K562 (cell line): ENCODE results near the gene ARHGAP25. TPM values are rescaled to one million over a fixed set of nuclear protein-coding genes. Genes with fewer than 3 reads are reported as not detected.

Source experiments
- AFF1 ChIP-seq, 2 experiments: fragments of 450-650 bp; IDR thresholded peaks; 2 replicates each; pipeline ENCODE4 v1.6.1; 2018; ENCODE audit warnings: mild to moderate bottlenecking in 2 of 2, low read depth in 1 of 2; ENCODE audit not compliant: partially characterized antibody in 2 of 2
- ARID1B ChIP-seq: fragments of 450-650 bp; IDR thresholded peaks from 2 replicates; pipeline ENCODE4 v1.6.1; 2016; ENCODE audit warnings: antibody characterized with exemption, mild to moderate bottlenecking, inconsistent platforms
- CREB3 ChIP-seq: fragments of 450-650 bp; conservative IDR thresholded peaks from 2 replicates; pipeline ENCODE4 v1.6.1; 2016; ENCODE audit warnings: missing genetic modification characterization, low read depth, mild to moderate bottlenecking, missing compliant biosample characterization, moderate library complexity
- FOXJ2 ChIP-seq: fragments of 200-800 bp; sonication (Bioruptor generic); IDR thresholded peaks from 2 replicates; pipeline ENCODE4 v1.6.1; 2016; ENCODE audit warnings: missing genetic modification characterization, missing compliant biosample characterization
- GTF2E2 ChIP-seq: fragments of 200-800 bp; sonication (Bioruptor generic); IDR thresholded peaks from 2 replicates; pipeline ENCODE4 v1.6.1; 2016; ENCODE audit warnings: missing genetic modification characterization, missing compliant biosample characterization
- KLF10 ChIP-seq: fragments of 250-450 bp; sonication (Bioruptor Pico); IDR thresholded peaks from 2 replicates; pipeline ENCODE4 v1.6.1; 2021; ENCODE audit warnings: matching md5 sums
- LEF1 ChIP-seq: fragments of 450-650 bp; IDR thresholded peaks from 2 replicates; pipeline ENCODE4 v1.6.1; 2016; ENCODE audit warnings: mild to moderate bottlenecking
- SPI1 ChIP-seq: IDR thresholded peaks from 2 replicates; pipeline ENCODE4 v1.6.1; 2011; ENCODE audit warnings: low read depth, low read length, control low read depth, borderline replicate concordance
- TARDBP ChIP-seq: fragments of 450-650 bp; IDR thresholded peaks from 2 replicates; pipeline ENCODE4 v1.6.1; 2016
- ZBED1 ChIP-seq: IDR thresholded peaks from 2 replicates; pipeline ENCODE4 v1.6.1; 2014
- ZFP36 ChIP-seq: fragments of 150-350 bp; IDR thresholded peaks from 2 replicates; pipeline ENCODE4 v1.6.1; 2018; ENCODE audit warnings: low read length, low read depth; ENCODE audit not compliant: partially characterized antibody
- ZNF184 ChIP-seq: sonication (generic); formaldehyde crosslinking; IDR thresholded peaks from 2 replicates; pipeline ENCODE4 v1.5.0; 2020; ENCODE audit warnings: missing genetic modification reagents
- ZNF280B ChIP-seq: fragments of 250-450 bp; sonication (Bioruptor Pico); IDR thresholded peaks from 2 replicates; pipeline ENCODE4 v1.5.1; 2021; ENCODE audit warnings: mild to moderate bottlenecking
- ZNF668 ChIP-seq: fragments of 250-450 bp; sonication (Bioruptor Pico); IDR thresholded peaks from 2 replicates; pipeline ENCODE4 v1.8.0; 2022; ENCODE audit warnings: mild to moderate bottlenecking, inconsistent platforms
- polyA plus RNA-seq, 8 experiments: library from polyadenylated mRNA; depleted of rRNA in 4 of 8; stranded (reverse) in 5 of 8; unstranded in 3 of 8; fragments of >200 nt; fragmentation: Nextera tagmentation in 2 of 8; fragmentation: Illumina TruSeq in 1 of 8; extraction: Ambion mirVana in 2 of 8; extraction: Trizol in 1 of 8; gene quantifications; 2 replicates each; pipeline versions ENCODE4 v1.2.1 to v1.2.3, GENCODE V29; 2011 to 2014; ENCODE audit warnings: inconsistent platforms in 1 of 8, missing spikeins in 1 of 8
- total RNA-seq, 7 experiments: library from RNA; depleted of rRNA in 6 of 7; stranded (reverse); fragments of >200 nt in 6 of 7; fragmentation: Illumina TruSeq in 2 of 7; extraction: Trizol in 2 of 7; gene quantifications; 2 replicates each; pipeline versions ENCODE4 v1.2.1 to v1.2.3, GENCODE V29; 2011 to 2021; ENCODE audit warnings: low replicate concordance in 1 of 7
- TF ChIP-seq, protein P1 (sequence below), 2 experiments: fragments of 450-650 bp in 1 of 2; sonication (generic) in 1 of 2; formaldehyde crosslinking in 1 of 2; IDR thresholded peaks in 1 of 2; conservative IDR thresholded peaks in 1 of 2; 2 replicates each; pipeline versions ENCODE4 v1.6.1 to v1.8.1; 2016 to 2023; ENCODE audit warnings: mild to moderate bottlenecking in 2 of 2, moderate library complexity in 2 of 2, inconsistent platforms in 1 of 2, missing genetic modification reagents in 1 of 2
- TF ChIP-seq, protein P2 (sequence below): fragments of 250-450 bp; sonication (Bioruptor Pico); IDR thresholded peaks from 2 replicates; pipeline ENCODE4 v1.8.0; 2021; ENCODE audit warnings: moderate library complexity, mild to moderate bottlenecking, inconsistent platforms
- TF ChIP-seq, protein P3 (sequence below): fragments of 450-650 bp; formaldehyde crosslinking; IDR thresholded peaks from 2 replicates; pipeline ENCODE4 v1.4.0; 2022; ENCODE audit warnings: mild to moderate bottlenecking, moderate library complexity

ARHGAP25 gene
- total and polyA plus RNA-seq, 9 of the 15 experiments (the other 6 are each of a cell fraction or from before 2014, with no cell fraction given): 4.9 to 14.8 (median 10.7) TPM

DNA sequence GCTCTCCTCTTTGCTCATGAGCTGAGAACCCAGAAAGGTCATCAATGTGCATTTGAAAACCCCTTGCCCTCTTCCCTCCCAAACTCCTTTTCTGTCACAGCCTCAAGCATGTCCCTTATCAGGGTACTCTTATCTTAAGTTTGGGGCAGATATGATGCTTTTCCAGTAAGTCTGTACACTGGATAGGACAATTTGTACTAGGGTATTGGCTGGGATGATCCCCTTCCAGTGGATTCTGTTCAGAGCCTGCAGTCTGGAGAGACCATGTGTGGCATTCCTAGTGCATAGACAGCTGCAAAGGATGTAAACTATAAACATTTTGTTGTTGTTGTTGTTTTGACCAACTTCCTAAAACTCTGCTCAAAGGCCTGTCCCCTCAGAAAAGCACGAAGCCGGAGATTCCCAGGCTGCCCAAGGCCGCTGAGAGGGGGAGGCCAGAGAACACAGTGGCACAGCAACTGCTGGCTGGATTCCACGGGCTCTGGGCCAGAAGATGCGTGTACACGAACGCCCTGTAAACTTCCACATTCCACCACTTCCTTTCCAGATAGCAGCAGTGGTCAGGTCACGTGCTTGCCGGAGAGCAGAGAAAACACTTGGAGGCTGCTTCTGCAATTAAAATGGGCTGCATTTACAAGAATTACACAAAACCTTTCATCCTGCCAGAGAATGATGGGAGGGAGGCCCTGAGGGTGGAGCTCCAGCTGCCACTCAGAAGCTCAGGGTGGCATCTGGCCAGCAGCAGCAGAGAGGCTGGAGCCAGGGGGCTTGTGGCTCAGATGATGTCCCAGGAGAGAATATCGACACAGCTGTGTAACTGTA, 94.5 kb downstream of the ARHGAP25 start (continued):
- no peak for TF ChIP-seq AFF1 (IDR thresholded peaks at IDR 0.05; ENCODE audit: low read depth in 1 of 2, partially characterized antibody in 2 of 2)
- TF ChIP-seq ZNF280B (CRISPR knock-in tag): no peak
- no peak for TF ChIP-seq ZNF184 (CRISPR knock-in tag)
- peak; percentile 92 for TF ChIP-seq SPI1
- 0 out of 2 replicates have a peak, but pooled peaks have one; percentile 22 for TF ChIP-seq TARDBP
- no peak for TF ChIP-seq KLF10 (CRISPR knock-in tag)
- TF ChIP-seq GTF2E2 (tag): no peak
- TF ChIP-seq ZFP36: peak; percentile 33
- peak; percentile 72; the same call in 1 of the 2 replicates for TF ChIP-seq LEF1
- TF ChIP-seq ARID1B: peak; percentile 64; the same call in 1 of the 2 replicates
- TF ChIP-seq CREB3 (tag): 0 out of 2 replicates have a peak, but pooled peaks have one; percentile 22
- TF ChIP-seq, protein P1, sequence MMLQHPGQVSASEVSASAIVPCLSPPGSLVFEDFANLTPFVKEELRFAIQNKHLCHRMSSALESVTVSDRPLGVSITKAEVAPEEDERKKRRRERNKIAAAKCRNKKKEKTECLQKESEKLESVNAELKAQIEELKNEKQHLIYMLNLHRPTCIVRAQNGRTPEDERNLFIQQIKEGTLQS (IDR thresholded peaks at IDR 0.05): 0 out of 2 replicates have a peak, but pooled peaks have one; percentile 19
- TF ChIP-seq, protein P1 (CRISPR knock-in tag; conservative IDR thresholded peaks at IDR 0.05): no peak; the same call in 1 of the 2 replicates
- TF ChIP-seq, protein P2, sequence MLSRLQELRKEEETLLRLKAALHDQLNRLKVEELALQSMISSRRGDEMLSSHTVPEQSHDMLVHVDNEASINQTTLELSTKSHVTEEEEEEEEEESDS (CRISPR knock-in tag): no peak
- 0 out of 2 replicates have a peak, but pooled peaks have one; percentile 35 for TF ChIP-seq ZBED1
- TF ChIP-seq, protein P3, sequence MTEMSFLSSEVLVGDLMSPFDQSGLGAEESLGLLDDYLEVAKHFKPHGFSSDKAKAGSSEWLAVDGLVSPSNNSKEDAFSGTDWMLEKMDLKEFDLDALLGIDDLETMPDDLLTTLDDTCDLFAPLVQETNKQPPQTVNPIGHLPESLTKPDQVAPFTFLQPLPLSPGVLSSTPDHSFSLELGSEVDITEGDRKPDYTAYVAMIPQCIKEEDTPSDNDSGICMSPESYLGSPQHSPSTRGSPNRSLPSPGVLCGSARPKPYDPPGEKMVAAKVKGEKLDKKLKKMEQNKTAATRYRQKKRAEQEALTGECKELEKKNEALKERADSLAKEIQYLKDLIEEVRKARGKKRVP (CRISPR knock-in tag): 0 out of 2 replicates have a peak, but pooled peaks have one; percentile 9
- TF ChIP-seq FOXJ2 (tag): peak; percentile 65
- no peak for TF ChIP-seq ZNF668
